ENCODE measurements around the gene PPRC1. TPM values are rescaled to one million over a fixed set of nuclear protein-coding genes. Genes with fewer than 3 reads are reported as not detected.
"Not testable (repeated sequence)": the region's sequence is repeated elsewhere in the genome, so short reads cannot be mapped to it uniquely, and the experiment has no call there.

The PPRC1 gene
- polyA plus RNA-seq, 1 donor from 2014 or later = 14.2 TPM

DNA sequence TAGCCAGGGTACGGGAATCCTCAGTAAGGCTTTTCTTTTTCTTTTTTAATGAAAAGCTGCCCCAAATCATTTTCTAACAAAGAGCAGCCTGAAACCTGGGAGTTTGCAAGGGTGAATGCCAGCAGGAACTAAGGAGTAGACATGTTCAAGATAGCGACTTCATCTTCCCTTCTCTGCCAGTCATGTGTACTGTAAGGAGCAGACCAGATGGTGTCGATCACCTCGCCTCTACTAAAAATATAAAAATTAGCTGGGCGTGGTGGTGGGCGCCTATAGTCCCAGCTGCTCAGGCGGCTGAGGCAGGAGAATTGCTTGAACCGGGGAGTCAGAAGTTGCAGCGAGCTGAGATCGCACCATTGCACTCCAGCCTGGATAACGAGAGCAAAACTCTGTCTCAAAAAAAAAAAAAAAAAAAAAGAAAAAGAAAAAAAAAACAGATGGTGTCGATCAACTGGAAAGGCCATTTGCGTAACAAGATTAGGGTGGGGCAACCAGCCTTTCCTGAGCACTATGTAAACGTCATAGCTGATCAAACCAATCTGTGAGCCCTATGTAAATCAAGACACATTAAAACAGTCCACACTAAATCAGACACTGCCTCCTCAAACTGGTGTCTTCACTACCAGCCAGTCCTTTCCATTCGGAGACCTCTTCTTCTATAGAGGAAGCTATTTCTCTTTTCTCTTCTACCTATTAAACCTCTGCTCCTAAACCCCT, 53.1 kb downstream of the PPRC1 start:
- H3K36me3 Mint-ChIP-seq = peaks cover 5% of the 10 kb centered on the region
- H3K4me1 Mint-ChIP-seq = peaks cover under 1 to 8% (median 7%) of the 10 kb centered on the region in 3 donors
- peak overlapping the region in 1 of 3 donors; percentile 1 for H3K27ac Mint-ChIP-seq
- H3K27me3 Mint-ChIP-seq = no peaks in the 10 kb centered on the region
- H3K4me3 Mint-ChIP-seq = no peak overlapping the region
- H3K9me3 Mint-ChIP-seq = peaks cover 2 to 12% (median 3%) of the 10 kb centered on the region in 3 donors

DNA sequence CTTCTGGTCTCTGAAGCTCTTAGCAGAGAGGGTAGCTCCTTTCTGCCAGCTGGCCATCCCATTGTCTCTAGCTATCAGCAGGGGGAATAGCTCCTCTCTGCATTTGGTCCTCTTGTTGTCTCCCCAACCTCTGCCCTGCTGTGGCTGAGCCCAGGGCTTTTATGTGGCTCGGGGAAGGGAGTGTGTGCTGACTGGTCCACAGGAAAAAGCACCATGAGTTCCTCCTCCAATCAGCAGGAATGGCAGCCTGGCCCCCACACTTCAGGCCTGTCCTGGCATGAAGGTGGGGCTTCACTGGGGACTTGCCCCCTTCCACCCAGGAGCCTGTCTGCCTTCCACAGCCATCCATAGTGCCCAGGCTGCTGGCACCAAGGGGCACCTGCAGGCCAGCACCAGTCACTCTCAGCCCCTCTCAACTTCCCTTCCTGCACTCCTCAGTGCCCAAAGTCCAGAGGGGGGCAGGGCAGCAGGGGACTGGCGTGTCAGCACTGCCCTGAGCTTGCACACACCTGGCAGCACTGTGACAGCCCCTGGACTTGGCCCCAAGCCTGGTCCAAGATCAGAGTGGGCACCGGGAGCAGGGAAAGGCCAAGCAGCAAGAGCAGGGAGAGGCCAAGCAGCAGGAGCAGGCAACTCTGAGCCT, 55.6 kb downstream of the PPRC1 start:
- Mint-ChIP-seq H3K4me3 (no peak overlapping the region), H3K27me3 (no peaks in the 10 kb centered on the region), H3K36me3 (peaks cover 7% of the 10 kb centered on the region), H3K4me1 (peaks cover 0 to 8% (median 7%) of the 10 kb centered on the region in 3 donors), H3K27ac (no peak overlapping the region), H3K9me3 (peaks cover 6 to 21% (median 9%) of the 10 kb centered on the region in 3 donors)

DNA sequence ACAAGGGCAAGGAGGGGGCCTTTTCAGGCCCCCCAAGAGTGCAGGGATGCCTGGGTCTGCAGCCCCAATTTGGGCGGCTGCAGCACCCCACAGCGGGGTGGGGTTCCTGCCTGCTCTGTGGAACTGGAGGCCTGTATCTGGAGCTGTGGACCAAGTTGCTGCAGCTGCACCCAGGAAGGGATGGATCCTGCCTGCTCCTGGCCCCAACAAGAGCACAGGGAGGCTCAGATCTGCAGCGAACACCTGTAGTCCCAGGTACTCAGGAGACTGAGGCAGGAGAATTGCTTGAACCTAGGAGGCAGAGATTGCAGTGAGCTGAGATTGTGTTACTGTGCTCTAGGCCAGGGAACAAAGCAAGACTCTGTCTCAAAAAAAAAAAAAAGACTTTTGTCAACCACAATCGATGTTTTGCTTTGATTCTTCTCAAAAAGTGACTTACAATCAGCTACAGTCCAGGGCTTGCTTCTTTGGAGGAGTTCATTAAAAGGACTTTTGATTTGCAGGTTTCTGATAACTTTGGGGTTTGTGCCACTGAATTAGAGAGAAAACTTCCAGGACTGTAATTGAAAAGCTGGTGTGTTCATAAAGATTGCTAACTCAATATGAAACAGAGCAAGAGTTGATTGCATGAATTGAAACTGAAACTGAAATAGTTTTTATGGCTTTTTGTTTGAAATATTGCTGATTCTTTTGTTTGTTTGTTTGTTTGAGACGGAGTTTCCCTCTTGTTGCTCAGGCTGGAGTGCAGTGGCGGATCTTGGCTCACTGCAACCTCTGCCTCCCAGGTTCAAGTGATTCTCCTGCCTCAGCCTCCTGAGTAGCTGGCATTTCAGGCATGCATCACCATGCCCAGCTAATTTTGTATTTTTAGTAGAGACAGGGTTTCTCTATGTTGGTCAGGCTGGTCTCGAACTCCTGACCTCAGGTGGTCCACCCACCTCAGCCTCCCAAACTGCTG, 56.4 kb downstream of the PPRC1 start:
- Mint-ChIP-seq H3K9me3 (peaks cover 7 to 21% (median 9%) of the 10 kb centered on the region in 3 donors), H3K4me3 (peak overlapping the region in 1 of 4 donors; percentile 19)
- H3K27ac Mint-ChIP-seq, H3K4me1 Mint-ChIP-seq, H3K27me3 Mint-ChIP-seq, H3K36me3 Mint-ChIP-seq: not testable (repeated sequence)

- H3K9me3 Mint-ChIP-seq = peaks cover 4 to 9% (median 6%) of the 10 kb centered on the region in 3 donors
- H3K4me1 Mint-ChIP-seq = peaks cover 0 to 7% (median 4%) of the 10 kb centered on the region in 3 donors
- no peak overlapping the region for H3K27ac Mint-ChIP-seq
- peaks cover 3% of the 10 kb centered on the region for H3K36me3 Mint-ChIP-seq
- peak overlapping the region in 1 of 4 donors; percentile 10 for H3K4me3 Mint-ChIP-seq
- peaks cover 1% of the 10 kb centered on the region for H3K27me3 Mint-ChIP-seq
Measured at GRCh38 chr10:102191956-102192355, 59.1 kb downstream of the PPRC1 start.

GRCh38 chr10:102195296-102195870, 62.5 kb downstream of the PPRC1 start:
- Mint-ChIP-seq H3K9me3 (peaks cover 4 to 9% (median 6%) of the 10 kb centered on the region in 3 donors), H3K4me1 (no peaks in the 10 kb centered on the region), H3K4me3 (no peak overlapping the region), H3K27me3 (peaks cover 3% of the 10 kb centered on the region), H3K36me3 (peaks cover 5% of the 10 kb centered on the region), H3K27ac (no peak overlapping the region)

GRCh38 chr10:102196893-102197292, 64.1 kb downstream of the PPRC1 start:
- H3K4me3 Mint-ChIP-seq = no peak overlapping the region
- H3K4me1 Mint-ChIP-seq = no peaks in the 10 kb centered on the region
- peaks cover 2 to 4% (median 2%) of the 10 kb centered on the region in 3 donors for H3K9me3 Mint-ChIP-seq
- H3K27ac Mint-ChIP-seq = no peak overlapping the region
- H3K27me3 Mint-ChIP-seq = peaks cover 3% of the 10 kb centered on the region
- peaks cover 5% of the 10 kb centered on the region for H3K36me3 Mint-ChIP-seq

DNA sequence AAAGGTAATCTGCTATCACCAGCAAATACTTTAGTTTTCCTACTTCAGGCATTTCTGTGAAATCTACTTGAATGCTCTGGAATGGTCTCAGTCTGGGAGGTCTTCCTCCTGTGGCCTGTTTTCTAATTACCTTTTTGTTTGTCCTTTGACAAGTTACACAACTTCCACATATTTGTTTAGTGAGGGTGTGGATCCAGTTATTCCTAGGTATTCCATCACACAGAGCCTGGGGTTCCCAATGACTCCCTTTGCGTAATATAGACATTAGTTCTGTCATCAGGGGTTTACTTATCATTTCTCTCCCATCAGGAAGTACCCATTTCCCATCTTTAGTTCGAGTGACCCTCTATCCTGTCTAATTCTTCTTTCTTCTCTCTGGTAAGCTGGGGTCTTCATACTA, 65.2 kb downstream of the PPRC1 start:
- Mint-ChIP-seq H3K4me3 (no peak overlapping the region), H3K36me3 (peaks cover 5% of the 10 kb centered on the region), H3K9me3 (peaks cover 0 to 2% (median 0%) of the 10 kb centered on the region in 3 donors), H3K27ac (no peak overlapping the region), H3K4me1 (peaks cover 3 to 7% (median 3%) of the 10 kb centered on the region in 3 donors), H3K27me3 (peaks cover 6% of the 10 kb centered on the region)

Other genes starting within 250 kb of the PPRC1 start
- gene ARMH3, start 76.9 kb upstream of the PPRC1 start, polyA plus RNA-seq = 39.3 TPM
- 21.9 TPM for gene HPS6, start 67.7 kb upstream of the PPRC1 start, polyA plus RNA-seq
- 24.8 TPM for gene LDB1, start 12.7 kb upstream of the PPRC1 start, polyA plus RNA-seq
- 56.9 TPM for gene NOLC1, start 19.3 kb downstream of the PPRC1 start, polyA plus RNA-seq
- gene ELOVL3, start 93.3 kb downstream of the PPRC1 start, polyA plus RNA-seq = not detected
- not detected for gene PITX3, start 108.5 kb downstream of the PPRC1 start, polyA plus RNA-seq
- gene GBF1, start 112.5 kb downstream of the PPRC1 start, polyA plus RNA-seq = 12.6 TPM